GM12892 (cell line): ENCODE data around the gene KIR2DL3.

Experiments
- POLR2A ChIP-seq: IDR thresholded peaks from 2 replicates; pipeline ENCODE4 v1.6.1; 2011; ENCODE audit warnings: low read depth, low read length, control low read depth
- POLR2AphosphoS5 ChIP-seq: IDR thresholded peaks from 2 replicates; pipeline ENCODE4 v1.6.1; 2011; ENCODE audit warnings: low read depth, low read length, control low read depth
- TAF1 ChIP-seq: IDR thresholded peaks from 2 replicates; pipeline ENCODE4 v1.6.1; 2011; ENCODE audit warnings: low read depth, mild to moderate bottlenecking, control low read depth, low read length, borderline replicate concordance

DNA sequence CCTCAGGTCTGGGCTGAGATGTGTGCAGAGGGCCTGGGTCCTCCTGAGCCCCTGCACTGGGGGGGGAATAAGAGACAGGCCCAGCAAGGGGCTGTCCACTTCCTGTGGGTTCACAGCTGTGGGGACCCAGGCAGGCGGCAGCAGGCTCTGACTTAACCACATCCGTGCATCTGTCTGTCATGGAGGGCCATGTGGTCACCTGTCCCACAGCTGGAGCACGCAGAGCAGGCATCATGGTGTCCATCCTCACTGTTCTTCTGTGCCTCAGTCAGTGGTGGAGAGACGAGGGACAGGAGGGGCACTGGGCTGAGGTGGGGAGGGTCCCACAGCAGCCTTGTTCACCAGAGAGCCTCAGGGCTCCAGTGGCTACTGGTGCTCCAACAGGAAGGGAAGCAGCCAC lies 30.4 kb upstream of the KIR2DL3 start:
- no peak for TF ChIP-seq POLR2A
- TF ChIP-seq TAF1: no peak
- no peak for TF ChIP-seq POLR2AphosphoS5
